Spleen (tissue), 7 donors: ENCODE results near the gene MED26.

Source experiments
- CTCF ChIP-seq, 11 experiments: fragments of 200-600 bp in 7 of 11; fragments of 450-650 bp in 4 of 11; sonication (generic) in 4 of 11; IDR thresholded peaks in 8 of 11; conservative IDR thresholded peaks in 3 of 11; 1 replicate in 7 of 11; 2 replicates in 4 of 11; pipeline versions ENCODE4 v1.4.0 to v1.8.0; 2016 to 2021; ENCODE audit warnings: antibody characterized with exemption in 11 of 11, inconsistent platforms in 4 of 11, mild to moderate bottlenecking in 1 of 11
- POLR2A ChIP-seq, 3 donors: fragments of 450-650 bp; IDR thresholded peaks; one replicate each; pipeline ENCODE4 v1.5.1; 2017; ENCODE audit warnings: antibody characterized with exemption in 3 of 3, mild to moderate bottlenecking in 1 of 3
- POLR2AphosphoS5 ChIP-seq, 3 donors: sonication (generic); formaldehyde crosslinking; IDR thresholded peaks; one replicate each; pipeline ENCODE4 v1.5.1; 2017; ENCODE audit warnings: antibody characterized with exemption in 3 of 3
- donor health status: DM: no; HTN: no; CAD: no; lungs with moderate emphysema.
- donor health status: DM: no; HTN: no; CAD: no.
- donor health status: DM: no; HTN: no; CAD: no.

DNA sequence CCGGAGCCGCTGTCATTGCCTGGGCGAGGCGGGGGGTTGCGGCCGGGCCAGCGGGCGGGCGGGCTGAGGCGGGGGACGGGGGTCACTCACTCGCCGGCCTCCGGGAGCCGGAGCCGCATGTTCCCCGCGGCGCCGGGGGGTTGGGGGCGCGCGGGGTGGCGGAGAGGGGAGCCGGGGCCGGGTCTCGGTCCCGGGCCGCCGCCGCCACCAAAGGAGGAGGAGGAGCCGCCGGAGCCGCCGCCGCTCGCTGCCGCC, 149 bp downstream of the MED26 start:
- TF ChIP-seq POLR2A (IDR thresholded peaks at IDR 0.05), result no peak
- no peak for TF ChIP-seq CTCF (IDR thresholded peaks at IDR 0.05 in 8 of 11, conservative IDR thresholded peaks at IDR 0.05 in 3 of 11)
- no peak for TF ChIP-seq POLR2AphosphoS5 (IDR thresholded peaks at IDR 0.05)
